PC-3 (cell line): ENCODE measurements around the gene PMF1. TPM values are rescaled to one million over a fixed set of nuclear protein-coding genes. Genes with fewer than 3 reads are reported as not detected.

ENCODE experiments used
- ATAC-seq: fragments of 200-7000 bp; cut with Tn5 transposase; 2 replicates; pipeline ENCODE4 v1.9.1; 2020; ENCODE audit warnings: mild to moderate bottlenecking, moderate library complexity
- BruUV-seq: library from RNA; stranded (reverse); fragments of 400-500 nt; replicated peaks from 2 replicates; lab custom pipeline; 2021; lab: Mats Ljungman, UMichigan
- CTCF ChIA-PET: fragments of 300-600 bp; sonication (Branson Sonifier 250); formaldehyde crosslinking; loops from one replicate; lab custom pipeline; 2022; ENCODE audit warnings: antibody characterized with exemption; lab: Charles Lee
- POLR2A ChIA-PET: fragments of 300-600 bp; sonication (Branson Sonifier 250); formaldehyde crosslinking; loops from one replicate; lab custom pipeline; 2022; ENCODE audit warnings: antibody characterized with exemption; ENCODE audit not compliant: unreplicated experiment; lab: Charles Lee
- DNase-seq: peaks from one replicate; pipeline ENCODE4 v3.0.0-alpha.2; 2015
- H2AFZ ChIP-seq: fragments of 300-600 bp; sonication (generic); 2 replicates; pipeline ENCODE4 v1.6.0; 2016; ENCODE audit warnings: antibody characterized with exemption, low read length
- H3F3A ChIP-seq: fragments of 300-600 bp; sonication (generic); one replicate; pipeline ENCODE4 v1.6.0; 2017; ENCODE audit warnings: antibody characterized with exemption, low read length, control low read depth, mild to moderate bottlenecking; ENCODE audit not compliant: unreplicated experiment
- H3K27ac ChIP-seq: fragments of 300-600 bp; sonication (generic); 2 replicates; pipeline ENCODE4 v1.5.1; 2016; ENCODE audit warnings: mild to moderate bottlenecking, low read length
- H3K27me3 ChIP-seq: fragments of 300-600 bp; sonication (generic); 2 replicates; pipeline ENCODE4 v1.6.1; 2016; ENCODE audit warnings: low read length, mixed read lengths
- H3K36me3 ChIP-seq: fragments of 300-600 bp; sonication (generic); 2 replicates; pipeline ENCODE4 v1.6.1; 2016; ENCODE audit warnings: low read depth, mixed run types, low read length, mixed read lengths
- H3K4me1 ChIP-seq: fragments of 300-600 bp; sonication (generic); 2 replicates; pipeline ENCODE4 v1.5.1; 2016; ENCODE audit warnings: low read length; ENCODE audit not compliant: insufficient read depth
- H3K4me2 ChIP-seq: fragments of 300-600 bp; sonication (generic); 2 replicates; pipeline ENCODE4 v1.6.0; 2016; ENCODE audit warnings: low read length
- H3K4me3 ChIP-seq: fragments of 300-600 bp; sonication (generic); 2 replicates; pipeline ENCODE4 v1.5.1; 2016; ENCODE audit warnings: mild to moderate bottlenecking, low read length, mixed read lengths
- H3K79me2 ChIP-seq: fragments of 300-600 bp; sonication (generic); 2 replicates; pipeline ENCODE4 v1.6.1; 2017; ENCODE audit warnings: low read length, mixed read lengths
- H3K9ac ChIP-seq: fragments of 300-600 bp; sonication (generic); 2 replicates; pipeline ENCODE4 v1.6.0; 2016; ENCODE audit warnings: mild to moderate bottlenecking, low read length
- H3K9me2 ChIP-seq: fragments of 300-600 bp; sonication (generic); replicated peaks from 2 replicates; pipeline ENCODE4 v1.6.1; 2016; ENCODE audit warnings: mixed run types, low read length, mixed read lengths
- H3K9me3 ChIP-seq: fragments of 300-600 bp; sonication (generic); 2 replicates; pipeline ENCODE4 v1.6.1; 2016; ENCODE audit warnings: low read length, mixed read lengths
- H4K20me1 ChIP-seq: fragments of 300-600 bp; sonication (generic); 2 replicates; pipeline ENCODE4 v1.6.1; 2016; ENCODE audit warnings: low read length, mixed read lengths
- CTCF ChIP-seq: fragments of 300-600 bp; sonication (generic); conservative IDR thresholded peaks from 2 replicates; pipeline ENCODE4 v1.5.1; 2017; ENCODE audit warnings: antibody characterized with exemption, low read depth, mild to moderate bottlenecking, low read length
- EZH2 ChIP-seq: fragments of 300-600 bp; sonication (generic); IDR thresholded peaks from one replicate; pipeline ENCODE4 v1.6.1; 2017; ENCODE audit warnings: antibody characterized with exemption, mild to moderate bottlenecking, low read length; ENCODE audit not compliant: unreplicated experiment
- EZH2phosphoT487 ChIP-seq: fragments of 300-600 bp; sonication (generic); IDR thresholded peaks from 2 replicates; pipeline ENCODE4 v1.6.1; 2018; ENCODE audit warnings: mild to moderate bottlenecking, antibody characterized with exemption, low read length, borderline replicate concordance
- intact Hi-C: fragments of 100-400 bp; cut with micrococcal nuclease; formaldehyde crosslinking; loops from 2 replicates; pipeline ENCODE4 v1.9.0; 2023
- total RNA-seq: library from RNA; depleted of rRNA; stranded (reverse); fragments of >200 nt; gene quantifications from 2 replicates; pipeline ENCODE4 v1.2.3, GENCODE V29; 2014

PMF1 gene
- total RNA-seq, 1 experiment from 2014 or later, result 131 TPM

GRCh38 chr1:156191292-156191964 lies 21.4 kb upstream of the PMF1 start:
- no peaks in the 10 kb centered on the region for H3K9me2 ChIP-seq
- no peak for TF ChIP-seq EZH2phosphoT487
- no peak for TF ChIP-seq EZH2
- TF ChIP-seq CTCF, result no peak
- ATAC-seq, result no peak
- intact Hi-C loops, result no loop called here
- no peaks in the 10 kb centered on the region for H3K9me3 ChIP-seq
- H3K4me2 ChIP-seq, result no peak overlapping the region
- no TSS peak for BruUV-seq
- H3K27me3 ChIP-seq, result no peaks in the 10 kb centered on the region
- no peak overlapping the region for H3K27ac ChIP-seq
- no peaks in the 10 kb centered on the region; the same call in 1 of the 2 replicates for H4K20me1 ChIP-seq
- peaks cover 30% of the 10 kb centered on the region for H3K79me2 ChIP-seq
- H3K9ac ChIP-seq, result no peak overlapping the region
- no peak overlapping the region for H3K4me3 ChIP-seq
- no peak for DNase-seq
- H2AFZ ChIP-seq, result no peak overlapping the region
- ChIA-PET CTCF (no interaction called here), POLR2A (no interaction called here)
- H3K36me3 ChIP-seq, result peaks cover under 1% of the 10 kb centered on the region; the same call in 1 of the 2 replicates
- H3K4me1 ChIP-seq, result peaks cover 6% of the 10 kb centered on the region
- no peaks in the 10 kb centered on the region for H3F3A ChIP-seq

GRCh38 chr1:156193208-156193487 lies 19.7 kb upstream of the PMF1 start:
- Histone ChIP-seq H3K4me2 (peak overlapping the region; percentile 79), H3K36me3 (peaks cover 7% of the 10 kb centered on the region; the same call in 1 of the 2 replicates), H3K79me2 (peaks cover 47% of the 10 kb centered on the region), H3K4me1 (peaks cover 6% of the 10 kb centered on the region), H2AFZ (peak overlapping the region; percentile 86), H3K9ac (peak overlapping the region; percentile 82), H3K4me3 (peak overlapping the region; percentile 87), H3K27me3 (no peaks in the 10 kb centered on the region), H4K20me1 (no peaks in the 10 kb centered on the region; the same call in 1 of the 2 replicates), H3K9me2 (no peaks in the 10 kb centered on the region), H3K27ac (peak overlapping the region; percentile 67), H3F3A (no peaks in the 10 kb centered on the region), H3K9me3 (no peaks in the 10 kb centered on the region)
- ChIA-PET CTCF (no interaction called here), POLR2A (interaction anchor here (0.6 kb wide), 1 partner anchor 48 kb away, joined by 5 read pairs; no protein-coding TSS in a partner anchor)
- intact Hi-C loops, result no loop called here
- DNase-seq (no peak), ATAC-seq (no peak)
- no TSS peak for BruUV-seq
- no peak for TF ChIP-seq EZH2
- TF ChIP-seq CTCF, result no peak
- no peak for TF ChIP-seq EZH2phosphoT487
